HG03159 (cell line): Measurements from ENCODE around the gene IRF2.

ENCODE experiments used
- ATAC-seq: cut with Tn5 transposase; IDR thresholded peaks from one replicate; pipeline ENCODE4 v1.9.1; 2021; ENCODE audit warnings: mild to moderate bottlenecking, moderate library complexity; ENCODE audit not compliant: unreplicated experiment

Gene IRF2

GRCh38 chr4:184371390-184371787, 103.0 kb downstream of the IRF2 start:
- ATAC-seq: no peak

DNA sequence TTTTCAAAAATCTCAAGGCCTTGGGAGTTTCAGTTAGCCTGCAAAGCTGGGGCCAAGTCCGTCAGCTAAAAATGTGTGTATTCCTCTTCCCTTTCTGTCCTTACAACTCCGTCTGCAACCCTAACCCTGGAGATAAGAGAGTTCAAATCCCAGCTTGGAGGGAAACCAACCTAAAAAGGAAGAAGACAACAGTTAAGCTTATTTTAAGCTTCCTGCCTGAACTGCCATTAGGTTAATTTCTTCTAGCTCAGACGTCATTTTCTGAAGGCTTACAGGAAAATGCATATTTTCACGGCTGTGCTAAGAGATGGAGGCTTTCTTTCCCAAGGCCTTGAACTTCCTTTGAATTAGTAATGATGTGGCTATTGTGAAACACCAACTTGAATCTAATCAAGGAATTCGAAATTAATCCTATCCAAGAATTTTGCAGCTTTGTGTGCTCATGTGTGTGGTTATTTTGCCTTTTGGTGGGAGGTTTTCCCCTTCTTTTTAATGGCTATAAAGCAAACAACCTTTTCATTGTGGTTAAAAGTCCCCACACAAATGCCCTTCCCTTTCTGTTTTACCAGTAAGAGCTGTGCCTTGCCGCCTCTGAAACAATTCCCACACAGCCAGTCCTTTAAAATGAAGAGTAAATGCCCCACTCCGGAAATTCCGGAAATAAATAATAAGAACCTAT, 103.5 kb downstream of the IRF2 start:
- no peak for ATAC-seq

DNA sequence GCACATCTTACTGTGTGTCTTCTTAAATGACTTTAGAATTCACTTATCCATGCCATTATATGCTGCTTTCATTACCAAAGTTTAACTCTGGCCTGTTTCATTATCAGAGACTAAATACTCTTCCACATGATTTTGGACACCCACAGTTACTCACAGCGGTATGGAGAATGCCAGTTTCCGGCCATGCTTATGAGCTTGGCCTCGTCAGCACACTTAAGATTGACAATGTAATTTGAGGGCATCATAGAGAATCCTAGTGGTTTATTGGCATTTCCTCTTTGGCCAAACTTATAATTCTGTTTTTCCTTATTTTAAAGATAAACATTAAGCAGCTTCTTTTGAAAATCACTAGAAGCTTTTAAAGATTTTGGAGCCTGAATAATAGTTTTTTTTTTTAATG, 104.5 kb downstream of the IRF2 start:
- no peak for ATAC-seq

DNA sequence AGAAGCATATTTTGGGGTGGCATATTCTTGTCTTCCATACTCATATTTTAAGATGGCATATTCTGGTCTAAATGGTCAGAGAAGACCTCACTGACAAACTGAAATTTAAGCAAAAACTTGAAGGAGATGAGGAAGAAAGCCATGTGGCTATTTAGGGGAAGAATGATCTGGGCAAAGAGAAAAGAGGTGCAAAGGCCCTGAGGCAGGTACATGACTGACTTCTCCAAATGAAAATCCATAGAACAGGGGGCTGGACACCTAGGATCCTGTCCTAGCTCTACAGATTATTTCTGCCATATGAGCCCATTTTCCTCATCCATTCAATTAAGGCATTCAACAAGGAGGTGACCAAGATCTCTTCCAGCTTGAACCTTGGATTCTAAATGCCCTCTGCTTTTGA, 105.6 kb downstream of the IRF2 start:
- no peak for ATAC-seq

- no peak for ATAC-seq
Observed at GRCh38 chr4:184368290-184368689, 106.1 kb downstream of the IRF2 start.

DNA sequence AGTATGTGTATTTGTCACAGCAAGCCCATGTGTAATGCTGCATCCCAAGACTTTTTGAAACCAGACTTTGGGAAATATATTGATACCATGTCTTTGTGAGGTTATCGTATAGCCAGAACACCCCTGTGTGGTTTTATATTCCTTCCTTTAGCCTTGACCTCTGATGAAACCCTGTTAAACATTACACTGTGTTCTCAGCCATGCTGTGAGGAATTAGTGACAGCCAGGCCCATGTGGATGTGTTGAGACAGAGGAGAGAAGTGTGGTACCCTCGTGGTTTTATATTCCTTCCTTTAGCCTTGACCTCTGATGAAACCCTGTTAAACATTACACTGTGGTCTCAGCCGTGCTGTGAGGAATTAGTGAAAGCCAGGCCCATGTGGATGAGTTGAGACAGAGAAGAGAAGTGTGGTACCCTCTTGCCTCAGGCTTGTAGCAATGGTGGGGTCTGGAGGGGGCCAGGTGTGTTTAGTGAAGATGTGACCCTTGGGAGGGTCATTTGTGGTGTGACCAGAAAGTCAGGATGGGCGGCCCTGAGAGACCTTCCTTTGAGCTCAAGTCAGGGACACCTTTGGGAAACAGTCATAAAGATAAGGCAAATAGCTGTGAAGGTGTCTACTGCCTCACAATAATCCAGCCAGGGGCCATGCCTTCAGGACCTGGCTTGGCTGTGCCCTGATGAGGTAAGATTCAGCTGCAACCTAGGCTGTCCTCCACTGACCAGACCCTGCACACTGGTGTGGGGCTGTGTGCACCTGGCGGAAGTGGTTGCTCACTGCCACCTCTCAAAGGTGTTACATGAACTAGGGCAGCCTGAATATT, 110.0 kb downstream of the IRF2 start:
- ATAC-seq: peak; percentile 78

- ATAC-seq: no peak
Observed at GRCh38 chr4:184363258-184363657, 111.1 kb downstream of the IRF2 start.

- ATAC-seq: no peak
Observed at GRCh38 chr4:184362396-184362795, 112.0 kb downstream of the IRF2 start.

- ATAC-seq: no peak
Observed at GRCh38 chr4:184361443-184361842, 112.9 kb downstream of the IRF2 start.

DNA sequence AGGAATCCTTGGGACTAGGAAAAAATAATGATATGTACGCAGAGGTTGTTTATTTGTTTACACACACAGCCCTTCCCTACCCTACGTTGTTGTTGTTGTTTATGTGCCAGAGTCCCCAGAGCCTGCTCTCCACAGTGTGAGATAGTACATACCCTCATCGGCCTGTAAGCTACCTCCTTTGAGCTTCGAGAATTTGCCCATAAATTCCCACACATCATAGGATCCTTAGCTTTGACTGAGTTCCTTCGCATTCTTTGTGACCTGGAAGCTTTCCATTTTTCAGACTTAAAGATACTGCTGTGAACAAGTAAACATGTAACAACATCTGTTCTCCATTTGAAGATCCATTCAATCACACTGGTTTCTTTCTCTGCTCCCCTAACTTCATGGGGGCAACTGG, 114.5 kb downstream of the IRF2 start:
- ATAC-seq: no peak

DNA sequence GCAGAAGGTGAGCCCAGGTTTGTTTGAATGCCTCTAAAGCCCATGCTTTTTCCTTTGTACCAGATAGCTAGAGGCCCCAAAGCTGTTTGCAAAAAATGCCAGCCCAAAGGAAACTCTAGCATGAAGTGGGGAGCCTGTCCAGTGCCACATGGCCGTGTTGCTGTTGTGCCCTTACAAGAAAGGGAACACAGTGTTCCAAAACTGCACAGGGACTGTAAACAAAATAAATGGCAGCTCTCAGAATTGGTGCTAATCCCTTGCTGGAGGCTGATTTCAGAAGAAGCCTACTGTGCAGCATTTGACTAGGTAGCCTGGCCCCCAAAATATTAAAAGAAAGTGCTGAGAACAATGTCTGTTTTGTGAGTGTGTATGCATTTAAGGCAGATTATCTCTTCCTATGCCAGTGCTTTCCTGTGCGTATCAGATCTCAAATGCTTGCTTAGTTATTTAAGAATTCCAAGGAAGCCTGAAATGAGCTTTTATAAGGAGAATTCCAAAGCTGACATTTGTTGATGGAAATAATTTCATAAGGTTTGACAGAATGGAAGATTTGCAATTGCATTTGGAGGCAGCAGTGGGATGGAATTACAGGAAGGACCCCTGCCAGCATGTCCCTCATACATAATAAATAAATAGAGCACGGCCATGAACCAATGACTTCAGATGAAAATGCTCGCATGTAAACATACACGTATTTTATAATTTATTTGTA, 115.7 kb downstream of the IRF2 start:
- ATAC-seq: no peak

DNA sequence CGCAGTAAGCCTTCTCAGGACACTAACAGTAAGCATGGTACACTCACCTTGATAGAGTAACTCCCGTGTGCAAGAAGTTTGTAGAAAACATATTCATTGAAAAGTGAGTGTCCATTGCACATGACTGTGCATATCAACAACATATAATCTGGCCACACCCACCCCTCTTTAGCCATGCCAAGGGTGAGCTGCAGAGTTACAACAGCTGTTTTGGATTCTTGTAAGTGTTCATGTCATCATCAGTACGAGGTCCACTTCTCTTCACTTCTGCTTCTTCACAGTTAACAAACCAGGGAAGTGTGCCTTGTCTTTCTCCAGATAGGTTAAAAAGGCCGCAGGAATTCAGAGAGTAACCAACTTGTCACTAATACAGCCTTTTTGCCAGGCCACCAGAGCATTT, 116.6 kb downstream of the IRF2 start:
- ATAC-seq: no peak

GRCh38 chr4:184357165-184357564, 117.2 kb downstream of the IRF2 start:
- no peak for ATAC-seq

DNA sequence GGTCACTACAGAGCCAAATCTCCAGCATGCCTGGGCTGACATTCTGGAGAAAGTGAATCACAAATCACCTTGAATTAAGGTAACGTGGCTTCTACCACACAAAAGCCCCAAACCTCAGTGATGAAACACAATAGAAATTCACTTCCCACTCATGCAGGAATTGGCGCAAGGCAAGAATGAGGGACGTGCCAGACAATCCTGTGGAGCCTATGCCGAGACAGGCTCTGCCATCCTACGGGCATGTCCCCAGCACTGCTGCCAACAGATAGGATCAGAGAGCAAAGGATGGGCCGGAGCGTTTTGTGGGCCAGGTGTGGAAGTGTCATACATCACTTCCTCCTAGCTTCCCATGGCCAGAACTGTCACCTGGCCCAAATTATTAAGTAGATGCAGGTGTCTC, 118.0 kb downstream of the IRF2 start:
- ATAC-seq: no peak

DNA sequence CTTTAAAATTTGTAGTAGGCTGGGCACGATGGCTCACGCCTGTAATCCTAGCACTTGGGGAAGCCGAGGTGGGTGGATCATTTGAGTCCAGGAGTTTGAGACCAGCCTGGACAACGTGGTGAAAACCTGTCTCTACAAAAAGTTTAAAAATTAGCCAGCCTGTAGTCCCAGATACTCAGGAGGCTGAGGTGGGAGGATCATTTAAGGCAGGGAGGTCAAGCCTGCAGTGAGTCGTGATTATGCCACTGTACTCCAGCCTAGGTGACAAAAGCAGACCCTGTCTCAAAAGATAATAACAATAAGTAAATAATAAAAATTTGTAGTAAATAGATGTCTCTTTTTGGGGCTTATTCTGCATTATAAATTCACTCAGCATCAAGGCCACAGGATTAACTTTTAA, 118.5 kb downstream of the IRF2 start:
- ATAC-seq: no peak

- ATAC-seq: peak; percentile 36
Observed at GRCh38 chr4:184355111-184355604, 119.2 kb downstream of the IRF2 start.

DNA sequence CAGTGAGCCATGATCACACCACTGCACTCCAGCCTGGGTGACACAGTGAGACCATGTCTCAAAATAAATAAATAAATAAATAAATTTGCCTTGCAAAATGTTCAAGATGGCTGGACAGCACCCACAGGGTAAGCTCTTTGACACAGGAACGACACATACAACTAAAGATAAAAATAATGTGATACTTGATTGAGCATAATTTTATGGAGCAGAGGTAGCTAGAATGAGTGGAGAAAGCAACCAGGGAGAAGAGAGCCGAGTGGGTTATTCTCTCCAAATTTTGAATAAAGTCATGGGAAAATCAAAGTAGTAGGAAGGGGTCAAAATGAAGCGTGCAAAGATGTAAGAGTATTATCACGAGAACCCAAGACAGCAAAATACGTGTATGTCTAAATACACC, 121.5 kb downstream of the IRF2 start:
- ATAC-seq: no peak

- ATAC-seq: no peak
Observed at GRCh38 chr4:184351560-184352451, 122.5 kb downstream of the IRF2 start.

- ATAC-seq: no peak
Observed at GRCh38 chr4:184350964-184351363, 123.4 kb downstream of the IRF2 start.

- ATAC-seq: no peak
Observed at GRCh38 chr4:184350213-184350817, 124.0 kb downstream of the IRF2 start.
